ENCODE data around the gene GAREM1.
"Not testable (repeated sequence)": the region's sequence is repeated elsewhere in the genome, so short reads cannot be mapped to it uniquely, and the experiment has no call there.

Gene GAREM1

DNA sequence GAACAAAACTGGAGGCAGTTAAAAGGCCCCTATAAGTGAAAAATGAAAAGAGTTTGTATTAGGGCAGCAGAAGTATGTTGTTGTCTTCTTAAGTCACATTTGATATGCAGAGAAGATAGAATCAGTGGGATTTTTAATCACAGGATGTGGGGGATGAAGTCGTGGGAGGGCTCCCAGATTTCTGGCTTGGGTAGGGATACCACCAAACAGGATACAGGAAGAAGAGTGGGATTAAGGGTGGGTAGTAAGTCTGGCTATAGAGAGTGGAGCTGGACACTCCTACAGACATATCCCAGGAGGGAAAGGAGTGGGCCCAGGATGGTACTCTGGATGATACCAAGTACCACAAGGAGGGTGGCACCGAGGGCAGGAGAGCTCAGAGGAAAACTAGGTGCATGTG, 99.3 kb downstream of the GAREM1 start:
- no peak for DNase-seq (ENCODE audit: low read depth, low spot score)

DNA sequence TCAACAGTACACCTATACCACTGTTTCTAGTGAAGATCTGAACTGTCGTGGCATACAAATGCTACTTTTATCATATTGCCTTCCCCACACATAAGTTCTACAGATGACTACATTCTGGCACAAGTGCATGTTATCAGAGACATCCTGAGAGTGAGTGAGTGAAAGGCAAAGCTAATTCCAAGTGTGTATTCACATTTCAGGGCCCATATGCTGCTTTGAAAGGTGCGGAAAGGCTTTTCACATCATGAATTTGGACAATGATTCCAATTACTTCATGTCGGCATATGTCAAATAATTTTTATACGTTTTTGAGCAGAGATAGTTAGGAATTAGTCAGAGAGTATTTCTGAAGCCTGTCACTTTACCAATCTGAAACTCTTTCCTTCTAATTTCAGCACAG, 101.7 kb downstream of the GAREM1 start:
- no peak for DNase-seq (ENCODE audit: low read depth, low spot score)

DNA sequence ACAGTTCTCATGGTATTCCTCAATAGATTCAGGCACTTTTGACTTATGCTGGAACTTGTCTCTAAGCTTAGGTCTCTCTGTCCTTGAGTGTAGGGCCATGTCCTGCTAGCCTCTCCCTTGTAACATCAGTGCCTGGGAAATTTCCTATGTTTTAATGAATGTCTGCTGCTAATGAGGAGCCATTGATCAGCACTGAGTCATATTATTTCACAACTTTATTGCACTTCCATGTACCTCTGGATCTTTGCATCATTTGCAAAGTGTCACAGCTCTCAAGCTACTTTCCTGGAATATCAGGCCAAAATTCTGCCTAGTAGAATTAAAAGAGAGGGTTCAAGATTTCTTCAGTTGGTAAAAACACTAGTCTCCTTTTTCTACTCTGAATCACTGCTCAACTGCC, 102.5 kb downstream of the GAREM1 start:
- no peak for DNase-seq (ENCODE audit: low read depth, low spot score)

DNA sequence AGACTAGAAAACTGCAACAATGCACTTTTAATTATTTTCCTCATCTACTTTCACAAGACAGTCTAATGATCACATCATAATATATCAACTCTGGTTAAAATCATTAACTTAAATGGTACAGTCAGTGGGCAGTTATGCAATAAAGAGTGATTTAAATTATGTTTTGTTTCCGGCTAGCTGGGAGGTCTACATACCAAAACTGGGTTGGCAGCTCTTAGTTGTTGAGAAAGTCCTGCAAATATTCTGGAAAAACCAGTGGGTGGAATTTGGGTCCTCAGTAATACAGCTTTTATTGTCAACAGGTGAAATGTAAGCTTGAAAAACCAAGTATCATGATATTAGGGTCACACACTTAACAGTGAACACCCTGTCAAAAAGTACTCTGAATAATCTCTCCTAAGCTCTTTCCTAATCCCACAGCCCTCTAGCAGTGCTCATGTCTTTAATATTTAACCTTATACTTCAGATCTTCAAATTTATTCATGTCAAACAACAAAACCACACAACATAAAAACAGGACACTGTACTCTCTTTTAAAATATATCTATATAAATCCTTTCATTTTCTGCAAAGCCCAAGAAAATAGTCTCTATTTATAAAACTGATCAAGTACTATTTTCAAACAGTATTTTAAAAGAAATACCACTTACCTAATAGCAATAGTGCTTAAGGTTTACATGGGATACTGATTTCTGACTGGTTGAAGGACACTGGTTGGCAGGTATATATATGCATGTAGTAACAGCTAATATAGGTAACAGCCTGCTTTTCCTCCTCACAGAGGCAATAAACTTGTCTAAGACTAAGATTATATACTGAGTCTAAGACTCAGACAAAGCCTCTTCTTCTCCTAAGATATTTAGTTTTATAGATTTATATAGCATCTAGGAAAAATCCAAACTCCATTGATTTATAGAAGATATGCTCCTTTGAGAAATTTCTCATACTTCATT, 103.8 kb downstream of the GAREM1 start:
- DNase-seq (ENCODE audit: low read depth, low spot score), result no peak

DNA sequence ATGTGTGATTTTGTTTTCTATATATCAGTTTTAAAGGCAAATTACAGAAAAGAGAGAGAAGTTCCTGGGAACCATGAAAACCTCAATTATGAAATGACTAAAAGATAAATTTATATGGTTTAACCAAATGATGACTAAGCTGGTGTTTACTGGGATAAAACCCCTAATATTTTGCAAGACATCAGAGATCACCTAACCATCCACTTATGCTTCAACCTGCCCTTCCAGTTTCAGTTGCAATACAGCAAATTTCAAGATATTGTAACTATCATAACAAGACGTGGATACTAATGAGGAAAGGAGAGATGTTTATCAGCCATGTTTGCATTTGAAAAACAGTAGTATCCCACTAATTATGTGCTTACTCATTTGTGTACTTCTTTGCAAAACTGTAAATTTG, 108.2 kb downstream of the GAREM1 start:
- no peak for DNase-seq (ENCODE audit: low read depth, low spot score)

DNA sequence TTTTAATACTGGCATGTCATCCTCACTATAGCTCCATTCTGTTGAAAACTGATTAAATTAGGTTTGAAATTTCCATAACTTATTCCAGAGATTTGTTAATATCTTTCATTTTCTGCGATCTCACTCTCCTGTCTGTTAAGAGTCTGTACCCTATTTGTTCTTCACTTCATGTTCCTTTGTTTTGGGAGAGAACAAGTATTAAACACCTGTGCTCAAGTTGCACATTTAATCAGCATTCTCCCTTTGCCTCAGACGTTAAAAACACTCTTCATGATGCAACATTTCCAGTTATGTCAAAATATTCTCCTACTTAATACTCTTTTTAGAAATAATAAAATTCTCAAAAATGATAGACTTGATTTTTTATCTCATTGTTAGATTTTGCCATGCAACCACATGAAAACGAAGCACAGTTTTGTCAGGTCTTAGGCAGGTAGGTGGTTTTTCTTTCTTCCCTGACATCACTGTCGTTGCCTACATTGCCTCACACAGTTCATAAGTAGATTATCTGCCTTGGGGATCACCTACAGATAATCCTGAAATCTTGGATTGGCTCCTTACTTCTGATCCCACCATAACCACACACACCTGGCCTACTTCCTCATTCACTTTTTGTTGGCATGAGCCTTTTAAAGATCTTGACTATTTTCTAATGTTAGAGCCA, 109.9 kb downstream of the GAREM1 start:
- DNase-seq (ENCODE audit: low read depth, low spot score), result no peak

DNA sequence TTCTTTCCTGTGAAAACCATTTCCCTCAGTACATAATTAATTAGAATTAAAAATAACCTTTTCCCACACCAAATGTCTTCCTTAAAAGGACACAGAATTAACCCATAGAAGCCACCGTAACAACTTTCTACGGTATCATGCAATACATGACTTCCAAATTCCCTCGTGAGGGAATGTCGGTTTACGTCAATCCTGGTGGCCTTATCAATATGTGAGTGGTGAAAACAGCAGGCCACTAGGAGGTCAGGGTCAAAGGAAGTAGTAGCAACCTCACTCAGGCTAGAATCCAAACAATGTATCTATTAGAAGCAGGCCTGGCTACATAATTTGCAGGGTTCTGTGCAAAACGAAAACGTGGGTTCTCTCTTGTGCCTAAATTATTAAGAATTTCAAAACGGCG, 112.2 kb downstream of the GAREM1 start:
- no peak for DNase-seq (ENCODE audit: low read depth, low spot score)

DNA sequence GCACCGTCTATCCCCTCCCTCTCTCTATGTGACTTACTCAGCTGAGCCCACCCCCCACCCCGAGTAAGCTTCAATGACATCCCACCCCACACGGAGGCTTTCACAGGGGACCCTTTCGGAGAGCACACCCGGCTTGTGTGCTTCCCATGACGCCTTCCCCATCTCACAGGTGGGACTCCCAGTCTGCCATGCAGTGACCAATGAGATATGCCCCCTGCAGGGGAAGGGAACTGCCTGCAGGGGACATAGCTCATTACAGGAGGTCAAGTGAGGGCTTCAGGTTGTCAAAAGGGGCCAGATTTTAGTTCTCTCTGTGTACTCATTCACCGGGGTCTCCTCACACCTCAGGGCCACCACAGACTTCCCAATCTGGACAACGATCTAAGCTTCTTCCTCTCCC, 112.6 kb downstream of the GAREM1 start:
- DNase-seq (ENCODE audit: low read depth, low spot score), result no peak

DNA sequence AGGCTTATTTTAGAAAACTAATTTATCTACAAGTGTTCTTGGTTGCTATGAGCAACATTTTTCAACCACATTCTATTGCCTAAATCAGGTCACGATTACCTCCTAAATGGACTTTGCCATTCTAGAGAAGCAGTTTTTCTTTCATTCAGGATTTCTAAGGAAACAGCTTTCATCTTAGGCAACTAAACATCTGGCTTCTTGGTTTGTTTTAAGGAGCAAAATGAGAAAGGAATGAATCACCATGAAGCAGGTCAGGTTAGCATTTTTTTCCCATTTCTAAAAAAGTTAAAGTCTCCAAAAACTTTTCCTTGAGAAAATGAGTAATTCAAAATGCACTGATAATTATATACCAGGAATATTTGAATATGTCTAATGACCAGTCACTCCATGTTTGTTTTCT, 114.8 kb downstream of the GAREM1 start:
- DNase-seq (ENCODE audit: low read depth, low spot score), result no peak

DNA sequence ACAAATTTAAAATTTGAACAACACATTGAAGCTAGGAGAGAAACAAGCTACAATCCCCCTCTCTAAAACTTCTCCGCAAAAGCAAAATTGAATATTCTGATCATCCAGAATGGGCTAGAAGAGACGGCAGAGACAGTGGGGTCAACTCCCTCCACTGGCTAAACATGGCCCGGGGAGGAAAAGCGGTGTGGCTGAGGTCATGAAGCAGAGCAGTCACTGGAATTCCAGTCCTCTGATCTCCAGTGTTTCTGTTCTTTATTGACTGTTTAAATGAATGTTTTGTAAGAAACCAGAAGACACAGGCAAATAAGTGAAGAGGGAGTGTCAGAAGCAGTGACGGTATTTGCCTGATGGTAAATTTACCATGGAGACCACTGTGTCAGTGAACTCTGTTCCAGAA, 116.2 kb downstream of the GAREM1 start:
- DNase-seq (ENCODE audit: low read depth, low spot score), result no peak

DNA sequence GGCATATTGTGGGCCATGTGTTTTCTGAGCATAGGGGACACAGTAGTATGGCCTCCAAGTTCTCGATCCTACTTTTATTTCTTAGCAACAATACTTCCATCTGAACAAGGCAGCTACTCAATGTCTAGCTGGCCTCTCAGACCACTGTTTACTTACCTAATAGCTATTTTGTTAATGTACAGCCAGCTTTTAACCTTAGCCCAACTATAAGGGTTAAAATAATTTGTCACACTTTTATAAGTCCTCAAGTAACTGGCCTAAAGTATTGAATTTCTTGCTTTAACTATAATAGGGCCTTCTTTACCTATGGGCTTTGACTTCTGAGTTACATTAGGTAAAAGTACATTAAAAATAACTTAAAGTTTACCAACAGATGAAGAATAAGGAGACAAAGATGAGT, 117.4 kb downstream of the GAREM1 start:
- no peak for DNase-seq (ENCODE audit: low read depth, low spot score)

DNA sequence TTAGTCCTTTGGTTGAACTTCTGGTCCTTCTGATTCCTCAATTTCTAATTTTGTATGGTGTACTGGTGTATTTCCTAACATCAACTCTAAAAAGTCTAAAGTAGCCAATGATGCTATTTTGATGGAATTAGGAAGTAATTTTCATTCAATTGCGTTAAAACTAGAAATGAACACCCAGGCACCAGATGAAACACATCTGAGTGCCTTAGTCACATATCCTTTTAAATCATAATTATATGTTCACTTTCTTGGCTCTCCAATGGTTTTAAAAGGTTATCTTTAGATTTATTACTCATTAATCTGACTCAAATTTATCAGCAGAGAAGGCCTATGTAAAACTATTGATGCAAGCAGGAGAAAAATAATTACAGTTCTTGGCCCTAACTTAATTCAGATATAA, 119.7 kb downstream of the GAREM1 start:
- no peak for DNase-seq (ENCODE audit: low read depth, low spot score)

DNA sequence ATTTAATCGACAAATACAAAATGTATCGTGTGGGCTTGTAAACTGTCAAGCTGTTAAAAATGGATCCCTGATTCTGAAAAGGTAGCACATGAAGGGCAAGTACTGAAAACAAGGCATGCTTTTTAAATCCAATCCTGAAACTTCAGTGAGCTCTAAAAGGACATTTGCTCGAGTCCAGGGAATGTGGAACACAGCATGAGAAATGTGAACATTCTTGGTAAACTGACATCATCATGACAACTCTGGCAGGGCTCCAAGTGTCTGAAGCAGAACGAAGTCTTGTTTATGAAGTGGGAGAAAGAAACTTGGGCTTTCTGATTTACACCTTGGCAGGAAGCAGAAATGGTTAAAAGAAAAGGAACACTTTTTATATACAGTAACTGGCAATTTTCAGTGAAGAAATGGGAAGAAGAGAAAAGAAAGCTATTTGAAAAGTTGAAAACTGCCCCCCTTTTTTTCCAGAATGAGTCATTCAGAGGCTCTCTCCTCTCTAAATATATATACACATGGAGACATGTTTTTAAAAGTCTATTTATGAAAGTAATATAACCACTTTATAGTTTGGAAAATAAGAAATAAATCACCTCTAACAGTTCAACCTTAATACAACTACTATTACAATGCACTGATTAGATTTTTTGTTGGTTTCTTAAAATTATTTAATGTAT, 120.8 kb downstream of the GAREM1 start:
- DNase-seq (ENCODE audit: low read depth, low spot score), result peak; percentile 78

DNA sequence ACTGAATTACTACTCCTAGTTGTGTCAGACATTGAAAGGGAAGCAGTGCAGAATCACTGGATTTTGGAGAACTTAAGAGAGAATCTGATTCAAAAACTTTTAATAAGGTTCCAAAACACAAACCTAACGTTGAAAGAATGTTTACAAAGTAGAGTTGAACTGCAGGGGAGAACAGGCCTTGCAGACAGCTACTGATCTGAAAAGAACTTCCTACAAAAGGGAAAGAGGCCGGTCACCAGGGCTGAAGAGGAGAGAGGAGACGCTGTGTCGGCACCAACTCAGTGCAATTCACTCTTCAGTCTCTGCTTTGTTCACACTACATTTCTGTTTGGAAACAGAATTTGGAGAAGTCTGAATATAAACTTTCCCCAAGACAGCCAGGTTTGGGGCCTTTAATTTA, 124.0 kb downstream of the GAREM1 start:
- no peak for DNase-seq (ENCODE audit: low read depth, low spot score)

DNA sequence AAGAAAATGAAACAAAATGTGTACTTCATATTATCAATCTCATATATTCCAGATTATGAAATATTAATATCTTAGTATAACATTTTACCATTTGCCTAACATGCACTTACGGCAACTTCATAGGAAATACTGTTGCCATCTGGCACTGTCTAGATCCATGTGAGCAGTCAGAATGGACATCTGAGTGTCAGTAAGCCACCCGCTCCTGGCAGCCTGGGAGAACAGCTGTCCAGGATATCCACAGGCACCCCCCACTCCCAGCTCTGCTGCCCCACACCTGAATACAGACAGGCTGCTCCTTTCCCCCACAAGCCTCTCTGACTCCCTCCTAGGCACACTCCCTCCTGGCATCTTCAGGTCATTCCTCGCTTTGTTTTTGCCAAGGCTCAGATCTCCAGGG, 127.0 kb downstream of the GAREM1 start:
- no peak for DNase-seq (ENCODE audit: low read depth, low spot score)

DNA sequence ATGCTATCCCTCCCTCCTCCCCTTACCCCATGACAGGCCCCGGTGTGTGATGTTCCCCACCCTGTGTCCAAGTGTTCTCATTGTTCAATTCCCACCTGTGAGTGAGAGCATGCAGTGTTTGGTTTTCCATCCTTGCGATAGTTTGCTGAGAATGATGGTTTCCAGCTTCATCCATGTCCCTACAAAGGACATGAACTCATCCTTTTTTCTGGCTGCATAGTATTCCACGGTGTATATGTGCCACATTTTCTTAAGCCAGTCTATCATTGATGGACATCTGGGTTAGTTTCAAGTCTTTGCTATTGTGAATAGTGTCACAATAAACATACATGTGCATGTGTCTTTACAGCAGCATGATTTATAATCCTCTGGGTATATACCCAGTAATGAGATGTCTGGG, 129.6 kb downstream of the GAREM1 start:
- not testable (repeated sequence) for DNase-seq (ENCODE audit: low read depth, low spot score)

DNA sequence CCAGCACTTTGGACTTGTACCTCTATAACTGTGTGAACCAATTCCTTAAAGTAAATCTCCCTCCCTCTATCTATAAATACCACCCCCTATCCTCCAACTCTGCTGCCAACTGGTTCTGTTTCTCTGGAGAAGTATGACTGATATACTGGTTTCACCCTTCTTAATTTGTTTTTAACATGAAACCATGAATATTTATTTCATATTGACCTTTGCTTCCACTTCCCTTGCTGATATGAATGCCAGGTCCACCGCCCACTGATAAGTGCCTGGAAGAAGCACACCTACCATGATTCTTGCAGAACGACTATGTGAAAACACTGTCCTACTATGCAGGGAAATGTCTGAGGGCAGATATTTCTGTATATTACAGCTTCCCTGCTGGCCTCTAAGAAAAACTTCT, 131.6 kb downstream of the GAREM1 start:
- DNase-seq (ENCODE audit: low read depth, low spot score), result no peak

DNA sequence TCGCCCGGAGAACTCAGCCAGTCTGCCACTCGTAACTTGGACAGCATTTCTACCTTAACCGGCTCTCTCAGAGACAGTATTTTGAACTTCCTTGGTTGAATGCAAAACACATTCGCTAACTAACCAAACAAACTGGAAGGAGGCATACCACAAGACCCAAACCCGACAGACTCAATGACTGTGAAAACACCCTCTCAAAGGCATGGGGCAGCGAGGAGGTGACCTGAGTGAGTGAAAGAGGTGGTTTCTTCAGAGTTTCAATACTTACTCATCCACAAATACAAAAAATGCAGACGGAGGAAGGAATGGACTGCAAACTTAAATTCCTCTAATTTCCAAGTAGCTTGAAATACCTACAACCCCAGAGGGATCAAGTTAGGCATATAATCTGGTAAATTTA, 132.9 kb downstream of the GAREM1 start:
- DNase-seq (ENCODE audit: low read depth, low spot score), result no peak

DNA sequence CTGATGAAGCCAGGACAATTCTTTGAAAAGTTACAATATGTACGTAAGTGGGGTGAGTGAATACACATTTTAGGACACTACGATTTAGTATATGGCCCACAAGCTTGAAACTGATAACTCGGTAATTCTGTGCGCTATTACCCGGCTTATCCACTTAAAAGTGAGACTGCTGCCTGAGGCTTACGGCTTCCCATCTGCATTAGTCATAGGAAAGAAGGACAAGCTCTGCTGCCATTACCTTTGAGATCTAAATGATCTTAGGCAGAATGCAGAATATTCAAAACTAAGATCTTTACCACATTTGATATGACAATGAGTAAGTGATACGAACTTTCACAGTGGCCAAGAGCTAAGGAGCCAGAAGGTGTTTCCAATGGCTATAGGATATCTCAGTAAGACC, 133.3 kb downstream of the GAREM1 start:
- DNase-seq (ENCODE audit: low read depth, low spot score), result no peak

DNA sequence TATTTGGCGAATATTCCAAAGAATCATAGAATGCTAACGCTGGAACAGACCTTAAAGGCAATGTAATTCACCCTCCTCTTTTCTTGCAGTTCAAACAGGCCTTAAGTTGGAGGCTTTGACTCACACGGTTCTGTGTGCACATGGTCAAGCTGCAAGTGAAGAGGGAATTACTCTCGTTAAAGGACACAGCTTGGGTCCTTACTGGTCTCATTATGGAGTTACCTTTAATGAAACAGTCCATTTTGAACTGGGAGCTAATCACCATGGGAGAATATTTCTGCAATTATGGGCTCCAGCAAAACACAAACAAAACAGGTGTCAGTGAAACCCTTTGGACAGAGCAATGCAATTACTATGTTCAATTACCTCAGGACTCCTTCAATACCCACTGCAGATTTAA, 135.5 kb downstream of the GAREM1 start:
- DNase-seq (ENCODE audit: low read depth, low spot score), result no peak

DNA sequence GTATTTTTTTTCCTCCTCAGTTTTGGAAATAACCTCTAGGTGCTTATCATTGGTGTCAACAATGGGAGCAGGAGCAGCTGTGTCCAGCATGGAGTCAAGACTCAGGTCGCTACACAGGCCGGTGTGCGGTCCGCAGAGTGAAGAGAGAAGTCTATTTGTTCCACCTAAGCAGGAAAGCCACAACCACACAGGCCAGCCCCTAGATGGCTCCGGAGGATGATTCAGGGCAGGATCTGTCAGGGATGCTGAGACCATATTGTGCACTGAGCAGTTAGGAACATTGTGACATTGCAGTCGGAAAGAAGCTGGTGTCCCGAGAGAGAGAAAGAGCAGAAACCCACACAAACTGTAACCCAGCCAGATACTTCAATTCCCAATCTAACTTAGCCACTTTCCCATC, 136.9 kb downstream of the GAREM1 start:
- no peak for DNase-seq (ENCODE audit: low read depth, low spot score)

DNA sequence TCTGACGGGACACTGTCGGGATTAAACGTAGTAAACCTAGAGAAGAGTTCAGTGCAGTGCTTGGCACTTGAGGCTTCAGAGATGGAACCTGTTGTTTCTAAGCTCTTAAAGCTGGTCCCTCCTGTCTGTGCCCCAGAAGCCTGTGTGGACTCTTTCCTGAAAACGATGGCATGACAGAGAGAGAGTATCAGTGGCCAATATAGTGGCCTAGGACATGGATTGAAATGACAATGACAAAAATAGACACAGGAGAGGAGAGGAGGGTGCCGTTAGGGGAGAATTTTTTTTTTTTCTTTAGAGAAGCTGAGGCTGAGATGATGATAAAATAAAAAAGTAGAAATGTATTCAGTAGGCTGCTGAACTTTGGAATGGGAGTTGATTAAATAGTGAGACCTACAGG, 138.0 kb downstream of the GAREM1 start:
- DNase-seq (ENCODE audit: low read depth, low spot score), result no peak

DNA sequence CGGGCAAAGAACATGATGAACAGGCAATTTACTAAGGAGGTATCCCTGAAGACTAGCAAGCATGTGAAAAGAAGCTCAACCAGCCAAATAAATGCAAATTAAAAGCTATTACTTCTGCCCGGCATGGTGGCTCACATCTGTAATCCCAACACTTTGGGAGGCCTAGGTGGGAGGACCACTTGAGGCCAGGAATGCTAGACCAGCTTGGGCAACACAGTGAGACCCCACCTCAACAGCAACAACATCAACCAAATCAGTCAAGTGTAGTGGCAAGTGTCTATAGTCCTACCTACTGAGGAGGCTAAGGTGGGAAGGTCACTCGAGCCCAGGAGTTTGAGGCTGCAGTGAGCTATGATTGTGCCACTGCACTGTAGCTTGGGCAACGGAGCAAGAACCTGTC, 141.7 kb downstream of the GAREM1 start:
- DNase-seq (ENCODE audit: low read depth, low spot score), result no peak
